H1 (cell line): ENCODE data around the gene KLF2. TPM values are rescaled to one million over a fixed set of nuclear protein-coding genes. Genes with fewer than 3 reads are reported as not detected.

Source experiments
- CREB1 ChIP-seq: IDR thresholded peaks from 2 replicates; pipeline ENCODE4 v1.6.1; 2012; ENCODE audit warnings: inconsistent platforms
- SIRT6 ChIP-seq: IDR thresholded peaks from one replicate; pipeline ENCODE4 v1.7.1; 2012; ENCODE audit warnings: low read length, inconsistent platforms
- polyA plus RNA-seq, 7 experiments: library from polyadenylated mRNA; depleted of rRNA in 3 of 7; stranded (reverse) in 5 of 7; unstranded in 2 of 7; fragments of >200 nt in 5 of 7; fragments of 200-250 nt in 2 of 7; gene quantifications; 1 replicate in 5 of 7; 2 replicates in 1 of 7; 4 replicates in 1 of 7; pipeline versions ENCODE4 v1.2.1 to v1.2.3, GENCODE V29; 2011 to 2013; ENCODE audit warnings: missing spikeins in 2 of 7, mixed read lengths in 2 of 7
- total RNA-seq: library from RNA; stranded (reverse); fragmentation: NEBNext Ultra II Directional; extraction: Animal tissue kit (Norgen Biotek cat#: 25700); gene quantifications from 2 replicates; pipeline ENCODE4 v1.2.1, GENCODE V29; 2021

KLF2 gene
- total and polyA plus RNA-seq, 2 of the 8 experiments (the other 6 are each of a cell fraction or from before 2014, with no cell fraction given): 0.19 to 0.33 TPM

GRCh38 chr19:16334411-16334810, 9.8 kb downstream of the KLF2 start (continued):
- no peak for TF ChIP-seq SIRT6
- TF ChIP-seq CREB1: no peak
